ENCODE results near the gene HSDL2.
A peak's percentile ranks its signal among the peaks of the same experiment; 100 is the strongest.
"Not testable (repeated sequence)": the region's sequence is repeated elsewhere in the genome, so short reads cannot be mapped to it uniquely, and the experiment has no call there.

The HSDL2 gene

GRCh38 chr9:112367465-112367864 is 12.4 kb upstream of the HSDL2 start:
- DNase-seq, result no peak

- DNase-seq, result no peak
Observed at GRCh38 chr9:112369817-112370216, 10.1 kb upstream of the HSDL2 start.

- no peak for DNase-seq
Observed at GRCh38 chr9:112371060-112371459, 8.8 kb upstream of the HSDL2 start.

GRCh38 chr9:112373666-112374065 is 6.2 kb upstream of the HSDL2 start:
- DNase-seq, result not testable (repeated sequence)

- DNase-seq, result not testable (repeated sequence)
Observed at GRCh38 chr9:112374232-112374631, 5.7 kb upstream of the HSDL2 start.

GRCh38 chr9:112375361-112375760 is 4.5 kb upstream of the HSDL2 start:
- DNase-seq, result no peak

GRCh38 chr9:112377087-112377486 is 2.8 kb upstream of the HSDL2 start:
- no peak for DNase-seq

GRCh38 chr9:112377684-112378327 is 2.1 kb upstream of the HSDL2 start:
- no peak for DNase-seq

GRCh38 chr9:112378328-112379176 is 1.4 kb upstream of the HSDL2 start:
- DNase-seq, result peak; percentile 3 to 15

- peak; percentile 97 to 98 for DNase-seq
Observed at GRCh38 chr9:112379177-112380101, 469 bp upstream of the HSDL2 start.

- DNase-seq, result no peak
Observed at GRCh38 chr9:112380825-112381221, 915 bp downstream of the HSDL2 start.

GRCh38 chr9:112382066-112382465 is 2.2 kb downstream of the HSDL2 start:
- DNase-seq, result no peak

- DNase-seq, result no peak
Observed at GRCh38 chr9:112382501-112383364, 2.8 kb downstream of the HSDL2 start.

GRCh38 chr9:112384219-112384618 is 4.3 kb downstream of the HSDL2 start:
- DNase-seq, result no peak

- DNase-seq, result no peak
Observed at GRCh38 chr9:112384690-112385089, 4.8 kb downstream of the HSDL2 start.

- DNase-seq, result no peak
Observed at GRCh38 chr9:112387115-112387514, 7.2 kb downstream of the HSDL2 start.

GRCh38 chr9:112389897-112390296 is 10.0 kb downstream of the HSDL2 start:
- not testable (repeated sequence) for DNase-seq

- not testable (repeated sequence) for DNase-seq
Observed at GRCh38 chr9:112391936-112392560, 12.1 kb downstream of the HSDL2 start.

GRCh38 chr9:112393146-112393545 is 13.2 kb downstream of the HSDL2 start:
- not testable (repeated sequence) for DNase-seq

- no peak for DNase-seq
Observed at GRCh38 chr9:112396416-112396815, 16.5 kb downstream of the HSDL2 start.

GRCh38 chr9:112396872-112397271 is 17.0 kb downstream of the HSDL2 start:
- no peak for DNase-seq

Measured in activated CD4-positive, alpha-beta T cell treated with anti-CD3 and anti-CD28 coated beads, Interleukin-2, amount 50 U/mL, for 4 hours (primary cell).